ENCODE data around the gene PITPNC1.
A peak's percentile ranks its signal among the peaks of the same experiment; 100 is the strongest.
"Not testable (repeated sequence)": the region's sequence is repeated elsewhere in the genome, so short reads cannot be mapped to it uniquely, and the experiment has no call there.

The PITPNC1 gene

GRCh38 chr17:67376737-67377487, at the start of gene PITPNC1:
TSS of gene PITPNC1 (plus strand) at chr17:67377281.
- DNase-seq, result peak; percentile 88

GRCh38 chr17:67328026-67328425, 49.1 kb upstream of the PITPNC1 start:
- no peak for DNase-seq

- not testable (repeated sequence) for DNase-seq
Measured at GRCh38 chr17:67331381-67332161, 45.5 kb upstream of the PITPNC1 start.

GRCh38 chr17:67332162-67332508, 44.9 kb upstream of the PITPNC1 start:
- not testable (repeated sequence) for DNase-seq

GRCh38 chr17:67335245-67335835, 41.7 kb upstream of the PITPNC1 start:
- no peak for DNase-seq

GRCh38 chr17:67336859-67337258, 40.2 kb upstream of the PITPNC1 start:
- DNase-seq, result no peak

- DNase-seq, result not testable (repeated sequence)
Measured at GRCh38 chr17:67338353-67338752, 38.7 kb upstream of the PITPNC1 start.

- no peak for DNase-seq
Measured at GRCh38 chr17:67343237-67343636, 33.8 kb upstream of the PITPNC1 start.

GRCh38 chr17:67347826-67348225, 29.3 kb upstream of the PITPNC1 start:
- DNase-seq, result no peak

GRCh38 chr17:67349420-67349819, 27.7 kb upstream of the PITPNC1 start:
- no peak for DNase-seq

GRCh38 chr17:67353161-67353560, 23.9 kb upstream of the PITPNC1 start:
- no peak for DNase-seq

- no peak for DNase-seq
Measured at GRCh38 chr17:67353929-67354574, 23.0 kb upstream of the PITPNC1 start.

- DNase-seq, result no peak
Measured at GRCh38 chr17:67358612-67359011, 18.5 kb upstream of the PITPNC1 start.

GRCh38 chr17:67359960-67360791, 16.9 kb upstream of the PITPNC1 start:
- DNase-seq, result no peak

GRCh38 chr17:67360880-67361279, 16.2 kb upstream of the PITPNC1 start:
- DNase-seq, result no peak

- no peak for DNase-seq
Measured at GRCh38 chr17:67362173-67362572, 14.9 kb upstream of the PITPNC1 start.

GRCh38 chr17:67364847-67365737, 12.0 kb upstream of the PITPNC1 start:
- DNase-seq, result no peak

GRCh38 chr17:67365738-67366192, 11.3 kb upstream of the PITPNC1 start:
- no peak for DNase-seq

- peak; percentile 81 for DNase-seq
Measured at GRCh38 chr17:67366193-67367157, 10.6 kb upstream of the PITPNC1 start, which contains the start of gene PSMD12. TSS of gene PSMD12 (minus strand) at chr17:67366577. CDS start at chr17:67366519, 58 bp downstream.

- no peak for DNase-seq
Measured at GRCh38 chr17:67369676-67370075, 7.4 kb upstream of the PITPNC1 start.
